HG03521 (cell line): ENCODE results near the gene MEIOSIN.

Experiments
- ATAC-seq: cut with Tn5 transposase; IDR thresholded peaks from one replicate; pipeline ENCODE4 v1.9.1; 2021; ENCODE audit warnings: mild to moderate bottlenecking, moderate library complexity; ENCODE audit not compliant: unreplicated experiment

MEIOSIN gene

DNA sequence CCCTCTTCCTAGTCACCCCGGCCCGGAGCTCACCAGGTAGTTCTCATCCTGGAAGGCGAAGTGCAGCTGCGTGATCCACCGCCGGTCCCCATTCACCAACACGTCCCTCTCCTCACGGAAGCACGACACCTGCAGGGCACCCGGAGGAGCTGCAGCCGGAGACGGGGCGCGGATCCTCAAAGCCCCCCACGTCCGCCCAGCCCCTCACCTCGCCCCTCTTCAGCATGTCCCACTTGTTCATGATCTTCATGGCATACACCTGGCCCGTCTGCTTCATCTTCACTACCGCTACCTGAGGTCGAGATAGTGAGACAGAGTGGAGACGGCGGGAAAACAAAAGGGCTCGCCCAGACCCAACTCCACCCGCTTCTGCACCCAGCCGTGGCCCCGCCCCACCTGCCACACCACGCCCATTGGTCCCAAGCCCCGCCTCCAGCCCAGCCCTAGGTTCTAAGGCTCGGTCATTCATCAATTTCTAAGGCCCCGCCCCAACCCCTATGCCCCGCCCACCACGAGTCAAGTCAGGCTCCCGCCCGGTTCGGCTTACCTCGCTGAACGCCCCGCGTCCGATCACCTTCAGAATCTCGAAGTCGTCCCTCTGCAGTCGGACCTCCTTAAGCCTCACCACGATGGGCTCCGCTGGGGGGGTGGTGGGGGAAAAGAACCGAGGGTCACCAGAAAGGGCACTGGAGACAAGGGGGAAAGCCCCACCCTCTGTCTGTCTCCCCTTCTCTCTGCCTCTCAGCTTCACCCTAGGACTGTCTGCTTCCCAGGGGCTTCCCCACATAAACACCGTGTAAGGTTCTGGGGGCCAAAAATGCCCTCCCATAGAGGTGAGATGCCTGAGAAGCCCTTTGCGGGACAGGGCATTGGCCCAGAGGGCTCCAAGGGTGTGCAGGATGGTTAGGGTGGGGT, 46.2 kb downstream of the MEIOSIN start:
- peak; percentile 70 for ATAC-seq

GRCh38 chr19:45780146-45780447, 46.9 kb downstream of the MEIOSIN start:
- ATAC-seq, result no peak

DNA sequence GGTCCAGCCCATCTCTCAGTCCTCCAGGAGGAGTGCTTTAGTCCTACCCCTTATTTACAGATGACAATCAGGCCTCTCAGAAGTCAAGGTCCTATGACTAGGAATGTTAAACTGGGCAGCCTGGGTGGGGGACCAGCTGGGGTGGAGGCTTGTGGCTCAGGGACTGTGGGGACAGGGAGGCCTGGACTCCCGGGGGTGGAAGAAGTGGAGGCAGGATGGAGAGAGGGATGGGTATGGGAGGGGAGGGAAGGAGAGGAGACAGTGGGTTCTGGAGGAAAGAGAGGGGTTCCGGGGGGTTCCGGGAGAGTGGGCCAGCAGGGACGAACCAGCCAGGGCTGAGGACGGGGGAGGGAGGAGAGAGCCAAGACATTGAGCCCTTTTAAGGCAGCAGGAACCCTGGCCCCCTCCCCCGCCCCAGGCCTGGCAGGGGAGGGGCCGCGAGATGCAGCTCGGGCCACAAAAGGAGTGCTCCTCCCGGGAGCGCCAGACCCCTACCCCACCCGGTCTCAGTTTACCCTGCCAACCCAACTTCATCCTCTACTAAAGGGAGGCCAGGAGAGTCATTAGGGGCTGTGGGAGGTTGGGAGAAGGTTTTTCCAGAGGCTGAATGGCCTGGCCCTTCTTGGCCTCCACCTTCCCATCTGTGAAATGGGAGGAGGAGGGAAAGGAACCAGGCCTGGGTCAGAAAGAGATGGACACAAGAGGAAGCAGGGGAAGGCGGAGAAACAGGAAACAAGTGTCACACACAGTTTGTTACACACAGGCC, 47.4 kb downstream of the MEIOSIN start:
- ATAC-seq, result no peak

DNA sequence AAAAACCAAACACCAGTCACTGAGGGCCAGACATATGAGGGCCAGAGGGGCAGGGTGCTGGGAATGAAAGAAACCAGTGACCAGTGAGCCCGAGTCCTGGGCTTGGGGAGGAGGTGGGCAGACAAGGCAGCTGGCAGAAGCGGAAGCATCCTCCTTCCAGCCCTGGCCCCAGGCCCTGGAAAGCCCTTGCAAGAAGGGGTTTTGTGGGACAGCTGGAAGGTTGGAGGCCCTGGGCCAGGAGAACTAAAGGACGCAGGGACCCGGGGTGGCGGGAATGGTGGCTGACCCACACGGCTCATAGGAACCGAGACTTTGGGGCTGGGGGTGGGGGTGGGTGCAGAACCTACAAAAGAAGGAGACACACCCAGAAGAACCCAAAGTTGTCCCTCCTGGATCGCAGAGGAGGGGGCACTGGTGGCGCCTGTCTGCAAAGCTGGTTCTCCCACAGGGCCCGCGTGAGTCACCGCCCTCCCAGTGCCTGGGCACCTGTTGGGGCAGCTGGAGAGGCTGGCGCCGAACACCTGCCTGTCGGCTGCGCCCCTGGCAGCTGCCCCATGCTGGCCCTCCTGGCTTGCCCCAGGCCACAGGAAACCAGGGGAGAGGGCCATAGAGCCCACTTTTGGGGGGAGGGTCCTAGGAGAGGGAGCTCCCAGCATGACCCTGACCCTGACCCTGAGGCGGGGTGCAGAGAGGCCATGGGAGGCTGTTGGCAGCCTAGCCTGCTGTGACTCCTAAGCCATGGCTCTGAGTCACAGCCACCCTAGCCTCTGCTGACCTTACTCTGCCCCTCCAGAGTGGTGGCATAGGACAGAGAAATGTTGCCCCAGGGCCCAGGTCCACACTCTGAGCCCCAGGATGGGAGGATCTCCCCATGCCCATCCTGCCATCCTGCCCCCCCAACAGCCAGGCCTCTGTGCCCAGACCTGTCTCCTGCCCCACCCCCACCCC, 48.2 kb downstream of the MEIOSIN start:
- ATAC-seq, result no peak

- ATAC-seq, result no peak
Measured at GRCh38 chr19:45782162-45782691, 49.0 kb downstream of the MEIOSIN start, which contains the start of gene DMPK. TSS of gene DMPK (minus strand) at chr19:45782490. CDS start at chr19:45782352, 138 bp downstream.

- ATAC-seq, result no peak
Measured at GRCh38 chr19:45782820-45783785, 49.9 kb downstream of the MEIOSIN start.

- no peak for ATAC-seq
Measured at GRCh38 chr19:45784096-45784495, 50.9 kb downstream of the MEIOSIN start.

- no peak for ATAC-seq
Measured at GRCh38 chr19:45785097-45785496, 51.9 kb downstream of the MEIOSIN start.

- no peak for ATAC-seq
Measured at GRCh38 chr19:45785781-45786532, 52.7 kb downstream of the MEIOSIN start.

DNA sequence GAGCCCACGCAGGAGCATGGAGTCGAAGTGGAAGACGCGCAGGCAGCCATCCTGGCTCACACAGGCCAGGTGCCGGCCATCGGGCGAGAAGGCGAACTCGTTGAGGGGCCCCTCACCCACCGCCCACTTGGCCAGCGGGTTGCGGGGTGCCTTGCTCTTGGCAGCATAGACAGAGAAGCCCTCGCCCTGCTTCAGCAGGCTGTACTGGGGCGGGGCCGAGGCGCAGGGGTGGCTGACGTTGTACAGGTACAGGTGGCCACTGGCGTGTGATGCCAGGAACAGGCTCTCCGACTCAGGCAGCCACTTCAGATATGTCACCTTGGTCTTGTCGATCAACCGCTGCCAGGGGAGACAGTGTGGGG, 53.3 kb downstream of the MEIOSIN start:
- ATAC-seq, result no peak

DNA sequence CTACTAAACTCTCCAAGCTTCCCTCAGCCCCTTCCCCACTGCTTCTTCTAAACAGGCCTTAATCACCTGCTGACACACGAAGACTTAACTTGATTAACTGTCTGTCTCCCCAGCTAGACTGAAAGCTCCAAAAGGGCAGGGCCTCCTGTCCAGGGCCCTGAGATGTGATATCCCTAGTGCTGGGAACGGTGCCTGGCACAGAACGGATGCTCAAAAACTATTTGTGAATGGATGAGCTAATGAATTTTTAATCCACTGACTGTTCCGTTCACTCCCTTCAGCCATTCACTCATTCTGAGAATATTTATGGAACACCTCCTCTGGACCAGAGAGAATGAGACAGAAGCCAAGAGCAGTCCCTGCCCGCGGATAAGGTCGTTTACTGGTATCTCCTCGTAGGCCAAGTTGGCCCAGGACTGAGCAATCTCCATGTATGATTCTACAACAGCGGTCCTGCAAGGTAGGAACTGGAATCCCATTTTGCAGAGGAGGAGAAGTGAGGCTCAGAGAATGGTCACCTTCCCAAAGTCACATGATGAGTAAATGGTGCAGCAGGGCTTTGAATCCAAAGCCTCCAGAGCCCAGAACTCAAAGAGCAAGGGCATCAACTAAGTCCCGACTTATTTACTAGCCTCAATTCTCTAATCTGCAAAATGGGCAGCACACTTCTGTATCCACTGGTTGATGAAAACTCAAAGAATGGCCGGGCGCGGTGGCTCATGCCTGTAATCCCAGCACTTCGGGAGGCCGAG, 56.0 kb downstream of the MEIOSIN start:
- no peak for ATAC-seq

- no peak for ATAC-seq
Measured at GRCh38 chr19:45790942-45791341, 57.7 kb downstream of the MEIOSIN start.

GRCh38 chr19:45791744-45792469, 58.7 kb downstream of the MEIOSIN start:
- ATAC-seq, result no peak

DNA sequence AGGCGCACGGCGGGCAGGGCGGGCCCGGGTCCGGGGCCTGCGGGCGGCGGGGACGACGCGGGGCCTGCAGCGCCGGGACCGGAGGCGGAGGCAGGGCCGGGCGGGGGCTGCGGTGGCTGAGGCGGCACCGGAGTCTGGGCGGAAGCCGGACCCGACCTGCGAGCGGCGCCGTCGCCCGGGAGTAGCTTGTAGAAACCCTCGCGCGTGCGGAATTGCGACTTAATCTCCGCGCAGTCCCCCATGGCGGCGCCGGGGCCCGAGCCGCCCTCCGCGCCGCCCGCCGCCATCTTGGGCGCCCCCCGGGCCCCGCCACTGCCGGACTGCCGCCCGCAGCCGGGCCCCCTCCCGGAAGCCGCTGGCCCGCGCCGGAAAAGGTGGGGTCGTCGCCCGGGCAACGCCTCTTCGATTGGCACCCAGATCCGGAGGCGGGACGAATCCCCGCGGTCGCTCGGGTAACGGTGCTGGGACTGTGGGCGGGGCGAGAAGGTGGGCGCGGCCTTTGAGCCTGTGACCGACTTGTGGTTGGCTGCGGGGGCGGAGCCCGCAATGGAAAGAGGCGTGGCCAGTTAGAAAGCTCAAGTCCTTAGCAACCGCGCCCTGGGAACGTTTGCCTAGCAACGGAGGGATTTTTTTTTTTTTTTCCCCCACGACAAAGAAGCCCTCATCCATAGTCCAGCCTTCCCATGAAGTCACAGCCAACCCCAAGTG, 59.4 kb downstream of the MEIOSIN start, which contains the start of gene DMWD:
DMWD (minus strand) TSS at position 376 of the 708 bp plus-strand sequence; CDS start at position 287, 89 bp downstream.
- peak; percentile 87 for ATAC-seq

- ATAC-seq, result no peak
Measured at GRCh38 chr19:45793178-45793564, 59.9 kb downstream of the MEIOSIN start.

DNA sequence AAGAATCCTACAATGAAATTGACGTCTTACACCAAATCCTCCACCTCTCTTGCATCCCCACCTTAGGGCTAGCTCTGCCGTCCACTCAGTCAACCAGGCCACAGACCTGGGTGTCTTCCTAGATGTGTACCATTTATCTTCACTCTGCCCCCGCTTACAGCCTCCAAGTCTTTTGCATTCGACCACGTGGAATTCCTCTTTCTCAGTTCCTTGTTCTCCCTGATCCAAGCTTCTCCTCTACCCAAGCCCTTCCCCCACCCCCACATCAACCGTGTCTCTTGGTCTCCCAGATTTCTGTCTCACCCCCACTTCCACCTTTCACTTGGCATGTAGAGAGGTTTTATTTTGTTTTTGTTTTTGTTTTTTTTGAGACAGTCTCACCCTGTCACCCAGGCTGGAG, 60.6 kb downstream of the MEIOSIN start:
- ATAC-seq, result no peak

GRCh38 chr19:45794627-45795026, 61.4 kb downstream of the MEIOSIN start:
- no peak for ATAC-seq
